K562 (cell line): ENCODE measurements around the gene PDZD8. TPM values are rescaled to one million over a fixed set of nuclear protein-coding genes. Genes with fewer than 3 reads are reported as not detected.

Experiments used
- CBX1 ChIP-seq: sonication (generic); IDR thresholded peaks from 2 replicates; pipeline ENCODE4 v1.6.1; 2016; ENCODE audit warnings: antibody characterized with exemption, low read depth, mild to moderate bottlenecking
- CUX1 ChIP-seq: fragments of 200-800 bp; sonication (Bioruptor generic); IDR thresholded peaks from 2 replicates; pipeline ENCODE4 v1.6.1; 2016; ENCODE audit warnings: missing genetic modification characterization, missing compliant biosample characterization
- EGR1 ChIP-seq: fragments of 450-650 bp; conservative IDR thresholded peaks from 2 replicates; pipeline ENCODE4 v1.6.1; 2017; ENCODE audit warnings: mild to moderate bottlenecking
- FUS ChIP-seq: fragments of 200-400 bp; formaldehyde crosslinking; optimal IDR thresholded peaks from 2 replicates; pipeline ENCODE3; 2017; ENCODE audit warnings: low read depth, low read length
- HSF4 ChIP-seq: fragments of 250-450 bp; sonication (Bioruptor Pico); IDR thresholded peaks from 2 replicates; pipeline ENCODE4 v2.1.2; 2022; ENCODE audit warnings: mild to moderate bottlenecking, moderate library complexity, borderline replicate concordance
- POLR2AphosphoS2 ChIP-seq: IDR thresholded peaks from 2 replicates; pipeline ENCODE4 v1.6.1; 2012; ENCODE audit warnings: low read length, improper control_type of control experiment
- ZNF699 ChIP-seq: fragments of 250-450 bp; sonication (Bioruptor Pico); IDR thresholded peaks from 2 replicates; pipeline ENCODE4 v1.8.0; 2021; ENCODE audit warnings: mild to moderate bottlenecking, moderate library complexity; ENCODE audit not compliant: insufficient replicate concordance
- polyA plus RNA-seq, 8 experiments: library from polyadenylated mRNA; depleted of rRNA in 4 of 8; stranded (reverse) in 5 of 8; unstranded in 3 of 8; fragments of >200 nt; fragmentation: Nextera tagmentation in 2 of 8; fragmentation: Illumina TruSeq in 1 of 8; extraction: Ambion mirVana in 2 of 8; extraction: Trizol in 1 of 8; gene quantifications; 2 replicates each; pipeline versions ENCODE4 v1.2.1 to v1.2.3, GENCODE V29; 2011 to 2014; ENCODE audit warnings: inconsistent platforms in 1 of 8, missing spikeins in 1 of 8
- total RNA-seq, 7 experiments: library from RNA; depleted of rRNA in 6 of 7; stranded (reverse); fragments of >200 nt in 6 of 7; fragmentation: Illumina TruSeq in 2 of 7; extraction: Trizol in 2 of 7; gene quantifications; 2 replicates each; pipeline versions ENCODE4 v1.2.1 to v1.2.3, GENCODE V29; 2011 to 2021; ENCODE audit warnings: low replicate concordance in 1 of 7

PDZD8 gene
- total and polyA plus RNA-seq, 9 of the 15 experiments (the other 6 are each of a cell fraction or from before 2014, with no cell fraction given) = 5.5 to 53.4 (median 36.8) TPM

- no peak for TF ChIP-seq CUX1 (CRISPR knock-in tag)
- TF ChIP-seq POLR2AphosphoS2 = no peak
- TF ChIP-seq CBX1 = no peak
- TF ChIP-seq FUS = no peak
- no peak for TF ChIP-seq EGR1
- no peak for TF ChIP-seq HSF4 (CRISPR knock-in tag)
- TF ChIP-seq ZNF699 (CRISPR knock-in tag) = no peak
- TF ChIP-seq, all 486 proteins: peak for 0
Measured at GRCh38 chr10:117399341-117400196, 24.3 kb upstream of the PDZD8 start (continued).
